Activated CD4-positive, alpha-beta T cell treated with anti-CD3 and anti-CD28 coated beads, Interleukin-2, amount 10 ng/mL, durations not matched to agents 7 days and 5 days (primary cell): Measurements from ENCODE around the gene AP1M2. TPM values are rescaled to one million over a fixed set of nuclear protein-coding genes. Genes with fewer than 3 reads are reported as not detected.
A peak's percentile ranks its signal among the peaks of the same experiment; 100 is the strongest.
"Not testable (repeated sequence)": the region's sequence is repeated elsewhere in the genome, so short reads cannot be mapped to it uniquely, and the experiment has no call there.

ENCODE experiments used
- CTCF ChIA-PET: fragments of 350-600 bp; sonication (Branson Sonifier 250); formaldehyde crosslinking; loops from one replicate; lab custom pipeline; 2021; ENCODE audit warnings: antibody characterized with exemption; lab: Charles Lee
- POLR2A ChIA-PET: fragments of 350-600 bp; sonication (Branson Sonifier 250); formaldehyde crosslinking; loops from one replicate; lab custom pipeline; 2021; ENCODE audit warnings: antibody characterized with exemption; lab: Charles Lee
- DNase-seq: peaks from one replicate; pipeline ENCODE4 v3.0.0-alpha.2; 2020
- H3K27ac Mint-ChIP-seq: one replicate; pipeline ENCODE4 v1.8.0; 2021; ENCODE audit warnings: mild to moderate bottlenecking, moderate library complexity, mixed read lengths
- H3K27me3 Mint-ChIP-seq: one replicate; pipeline ENCODE4 v1.8.0; 2021; ENCODE audit warnings: mixed read lengths
- H3K36me3 Mint-ChIP-seq: one replicate; pipeline ENCODE4 v1.8.0; 2021; ENCODE audit warnings: low read depth, mixed read lengths
- H3K4me1 Mint-ChIP-seq: one replicate; pipeline ENCODE4 v1.8.0; 2021; ENCODE audit warnings: mixed read lengths
- H3K4me3 Mint-ChIP-seq: one replicate; pipeline ENCODE4 v1.8.0; 2021; ENCODE audit warnings: mild to moderate bottlenecking, moderate library complexity, mixed read lengths
- H3K9me3 Mint-ChIP-seq: one replicate; pipeline ENCODE4 v1.8.0; 2021; ENCODE audit warnings: mixed read lengths
- total RNA-seq, 2 experiments: library from RNA; stranded (reverse); gene quantifications; one replicate each; pipeline ENCODE4 v1.2.3, GENCODE V29; 2021

The AP1M2 gene
- total RNA-seq, 2 experiments from 2014 or later: not detected

GRCh38 chr19:10593820-10594637 lies 6.9 kb upstream of the AP1M2 start:
- Mint-ChIP-seq H3K4me1 (peaks cover 24% of the 10 kb centered on the region), H3K4me3 (no peak overlapping the region), H3K9me3 (no peaks in the 10 kb centered on the region), H3K27ac (peak overlapping the region; percentile 76), H3K27me3 (no peaks in the 10 kb centered on the region), H3K36me3 (no peaks in the 10 kb centered on the region)
- DNase-seq: no peak
- POLR2A ChIA-PET: no interaction called here
- CTCF ChIA-PET: interaction anchor here (1.1 to 4.0 kb wide), 2 partner anchors 13 to 106 kb away, joined by 3 to 21 read pairs; no protein-coding TSS in a partner anchor

- POLR2A ChIA-PET: no interaction called here
Observed at GRCh38 chr19:10593148-10593547, 6.0 kb upstream of the AP1M2 start.

GRCh38 chr19:10587839-10588150 lies 683 bp upstream of the AP1M2 start:
- ChIA-PET CTCF (interaction anchor here (0.5 kb wide), 1 partner anchor 30 kb away, joined by 3 read pairs; no protein-coding TSS in a partner anchor), POLR2A (no interaction called here)
- no peak overlapping the region for H3K4me3 Mint-ChIP-seq
- no peak for DNase-seq
- no peak overlapping the region for H3K27ac Mint-ChIP-seq
- H3K36me3 Mint-ChIP-seq: no peaks in the 10 kb centered on the region
- H3K4me1 Mint-ChIP-seq: peaks cover 29% of the 10 kb centered on the region
- peaks cover 7% of the 10 kb centered on the region for H3K27me3 Mint-ChIP-seq
- H3K9me3 Mint-ChIP-seq: no peaks in the 10 kb centered on the region

More at GRCh38 chr19:10593148-10593547, 6.0 kb upstream of the AP1M2 start:
- no peak for DNase-seq
- H3K27me3 Mint-ChIP-seq: no peaks in the 10 kb centered on the region
- CTCF ChIA-PET: interaction anchor here (1.1 to 4.1 kb wide), 3 partner anchors 13 to 107 kb away, joined by 3 to 23 read pairs (median 6); no protein-coding TSS in a partner anchor
- no peaks in the 10 kb centered on the region for H3K9me3 Mint-ChIP-seq
- no peak overlapping the region for H3K27ac Mint-ChIP-seq
- no peak overlapping the region for H3K4me3 Mint-ChIP-seq
- H3K4me1 Mint-ChIP-seq: peaks cover 24% of the 10 kb centered on the region
- H3K36me3 Mint-ChIP-seq: no peaks in the 10 kb centered on the region

GRCh38 chr19:10586396-10586795 lies 716 bp downstream of the AP1M2 start:
- Mint-ChIP-seq H3K4me3 (no peak overlapping the region), H3K4me1 (peaks cover 29% of the 10 kb centered on the region), H3K36me3 (no peaks in the 10 kb centered on the region), H3K9me3 (no peaks in the 10 kb centered on the region), H3K27me3 (peaks cover 7% of the 10 kb centered on the region), H3K27ac (no peak overlapping the region)
- CTCF ChIA-PET: interaction anchor here (1.0 kb wide), 1 partner anchor 58 kb away, joined by 5 read pairs; no protein-coding TSS in a partner anchor
- no peak for DNase-seq
- POLR2A ChIA-PET: no interaction called here

GRCh38 chr19:10583036-10583776 lies 3.9 kb downstream of the AP1M2 start:
- ChIA-PET POLR2A (no interaction called here), CTCF (interaction anchor here (1.0 to 5.0 kb wide), 5 partner anchors 30 to 116 kb away, joined by 3 to 100 read pairs (median 10); partner anchors contain the start of gene QTRT1)
- DNase-seq: no peak
- H3K27me3 Mint-ChIP-seq: peaks cover 7% of the 10 kb centered on the region
- no peaks in the 10 kb centered on the region for H3K36me3 Mint-ChIP-seq
- peaks cover 35% of the 10 kb centered on the region for H3K4me1 Mint-ChIP-seq
- no peak overlapping the region for H3K27ac Mint-ChIP-seq
- H3K9me3 Mint-ChIP-seq: no peaks in the 10 kb centered on the region
- no peak overlapping the region for H3K4me3 Mint-ChIP-seq

DNA sequence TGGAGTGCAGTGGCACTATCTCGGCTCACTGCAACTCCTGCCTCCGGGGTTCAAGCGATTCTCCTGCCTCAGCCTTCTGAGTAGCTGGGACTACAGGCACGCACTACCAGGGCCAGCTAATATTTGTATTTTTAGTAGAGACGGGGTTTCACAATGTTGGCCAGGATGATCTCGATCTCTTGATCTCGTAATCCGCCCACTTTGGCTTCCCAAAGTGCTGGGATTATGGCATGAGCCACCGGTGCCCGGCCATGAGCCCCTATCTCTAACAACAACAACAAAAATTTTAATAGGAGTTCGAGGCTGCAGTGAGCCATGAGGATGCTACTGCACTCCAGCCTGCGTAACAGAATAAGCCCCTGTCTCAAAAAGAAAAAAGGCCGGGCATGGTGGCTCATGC lies 5.0 kb downstream of the AP1M2 start:
- no peak overlapping the region for H3K4me3 Mint-ChIP-seq
- ChIA-PET POLR2A (interaction anchor here (0.6 kb wide), 1 partner anchor 45 kb away, joined by 3 read pairs; no protein-coding TSS in a partner anchor), CTCF (interaction anchor here (0.6 to 5.0 kb wide), 27 partner anchors 9 to 689 kb away, joined by 3 to 100 read pairs (median 8); partner anchors contain the start of genes CDKN2D, DNM2 and QTRT1)
- no peaks in the 10 kb centered on the region for H3K9me3 Mint-ChIP-seq
- H3K36me3 Mint-ChIP-seq: no peaks in the 10 kb centered on the region
- no peaks in the 10 kb centered on the region for H3K27me3 Mint-ChIP-seq
- H3K27ac Mint-ChIP-seq: no peak overlapping the region
- H3K4me1 Mint-ChIP-seq: peaks cover 30% of the 10 kb centered on the region
- no peak for DNase-seq

DNA sequence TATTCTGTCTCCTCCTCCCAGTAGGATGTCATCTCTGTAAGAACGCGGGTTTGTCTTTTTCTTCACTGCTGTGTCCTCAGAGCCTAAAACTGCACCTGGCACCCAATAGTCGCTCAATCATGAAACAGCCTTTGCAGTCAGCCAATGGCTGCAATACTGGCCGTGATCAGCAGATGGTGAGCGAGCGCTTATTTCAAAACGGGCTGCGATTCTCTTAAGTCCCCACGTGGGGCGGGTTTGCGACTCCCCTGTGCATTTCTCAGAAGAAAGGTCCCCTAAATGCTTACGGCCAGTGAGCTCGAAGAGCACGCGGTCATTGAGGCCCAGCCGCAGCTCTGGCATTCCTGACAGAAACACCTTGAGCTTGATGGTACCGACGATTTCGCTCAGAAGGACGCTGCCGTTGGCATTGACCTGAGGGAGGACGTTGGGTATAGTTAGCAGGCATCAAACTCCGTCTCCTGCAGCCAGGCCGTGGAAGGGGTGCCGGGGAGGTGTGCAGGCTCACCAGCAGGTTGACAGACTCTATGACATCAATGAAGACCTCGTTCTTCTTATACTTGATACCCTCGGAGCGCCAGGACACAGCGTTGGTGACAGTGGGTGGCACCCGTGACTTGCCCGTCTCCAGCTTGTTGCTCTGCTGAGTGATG lies 6.0 kb downstream of the AP1M2 start:
- no peaks in the 10 kb centered on the region for H3K36me3 Mint-ChIP-seq
- H3K4me1 Mint-ChIP-seq: peaks cover 26% of the 10 kb centered on the region
- no peak overlapping the region for H3K4me3 Mint-ChIP-seq
- POLR2A ChIA-PET: interaction anchor here (0.6 kb wide), 1 partner anchor 46 kb away, joined by 3 read pairs; no protein-coding TSS in a partner anchor
- DNase-seq: peak; percentile 93
- H3K27me3 Mint-ChIP-seq: no peaks in the 10 kb centered on the region
- no peaks in the 10 kb centered on the region for H3K9me3 Mint-ChIP-seq
- no peak overlapping the region for H3K27ac Mint-ChIP-seq
- CTCF ChIA-PET: interaction anchor here (0.6 to 5.0 kb wide), 42 partner anchors 8 to 690 kb away, joined by 3 to 100 read pairs (median 5); partner anchors contain the start of genes CDKN2D, DNM2, QTRT1 and TMED1

DNA sequence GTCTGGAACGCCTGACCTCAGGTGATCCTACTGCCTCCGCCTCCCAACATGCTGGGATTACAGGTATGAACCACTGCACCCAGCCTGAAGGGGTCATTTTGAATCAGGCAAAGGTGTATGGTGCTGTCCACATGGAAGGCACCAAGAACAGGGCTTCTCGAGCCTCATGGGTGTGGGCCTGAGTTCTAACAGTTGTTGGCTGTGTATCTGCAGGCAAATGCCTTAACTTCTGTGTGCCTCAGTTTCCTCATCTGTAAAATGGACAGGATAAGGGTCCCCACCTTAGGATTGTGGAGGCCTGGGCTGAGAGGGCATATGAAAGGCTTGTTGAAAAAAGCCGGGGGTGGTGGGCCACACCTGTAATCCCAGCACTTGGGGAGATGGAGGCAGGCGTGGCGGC lies 9.2 kb downstream of the AP1M2 start:
- POLR2A ChIA-PET: no interaction called here
- CTCF ChIA-PET: no interaction called here
- Mint-ChIP-seq H3K4me1 (peaks cover 18% of the 10 kb centered on the region), H3K36me3 (no peaks in the 10 kb centered on the region), H3K4me3 (no peak overlapping the region), H3K9me3 (no peaks in the 10 kb centered on the region), H3K27me3 (no peaks in the 10 kb centered on the region), H3K27ac (no peak overlapping the region)
- no peak for DNase-seq

DNA sequence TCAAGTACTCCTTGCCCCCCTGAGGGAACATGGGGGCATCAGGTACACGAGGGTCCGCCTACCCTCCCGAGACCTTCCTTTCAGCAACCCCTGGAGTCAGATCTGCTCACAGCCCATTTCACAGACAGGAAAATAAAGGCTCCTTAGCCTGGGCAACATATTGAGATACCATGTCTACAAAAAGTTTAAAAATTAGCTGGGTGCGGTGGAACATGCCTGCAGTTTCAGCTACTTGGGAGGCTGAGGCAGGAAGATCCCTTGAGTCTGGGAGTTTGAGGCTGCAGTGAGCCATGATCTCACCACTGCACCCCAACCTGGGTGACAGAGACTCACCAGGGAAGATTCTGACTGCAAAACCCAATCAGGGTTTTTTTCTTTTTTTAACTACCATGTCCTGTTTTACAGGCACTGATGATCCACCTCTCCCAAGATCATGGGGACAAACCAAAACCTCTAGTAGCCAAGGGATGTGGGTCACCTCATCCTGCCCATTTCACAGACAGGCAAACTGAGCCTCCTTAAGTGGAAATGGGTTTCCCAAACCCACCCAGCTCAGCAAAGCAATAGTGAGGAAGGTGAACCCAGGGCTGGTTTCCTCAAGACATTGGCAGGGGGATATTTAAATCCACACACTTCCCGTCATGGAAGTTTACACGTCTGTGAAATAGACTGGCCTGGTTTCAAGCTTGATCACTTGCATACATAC lies 11.9 kb downstream of the AP1M2 start:
- Mint-ChIP-seq H3K36me3 (no peaks in the 10 kb centered on the region), H3K9me3 (no peaks in the 10 kb centered on the region), H3K27me3 (no peaks in the 10 kb centered on the region), H3K4me3 (no peak overlapping the region), H3K4me1 (peaks cover 24% of the 10 kb centered on the region), H3K27ac (no peak overlapping the region)
- DNase-seq: no peak
- ChIA-PET CTCF (interaction anchor here (0.6 to 1.1 kb wide), 4 partner anchors 21 to 573 kb away, joined by 3 to 4 read pairs (median 4); no protein-coding TSS in a partner anchor), POLR2A (no interaction called here)

DNA sequence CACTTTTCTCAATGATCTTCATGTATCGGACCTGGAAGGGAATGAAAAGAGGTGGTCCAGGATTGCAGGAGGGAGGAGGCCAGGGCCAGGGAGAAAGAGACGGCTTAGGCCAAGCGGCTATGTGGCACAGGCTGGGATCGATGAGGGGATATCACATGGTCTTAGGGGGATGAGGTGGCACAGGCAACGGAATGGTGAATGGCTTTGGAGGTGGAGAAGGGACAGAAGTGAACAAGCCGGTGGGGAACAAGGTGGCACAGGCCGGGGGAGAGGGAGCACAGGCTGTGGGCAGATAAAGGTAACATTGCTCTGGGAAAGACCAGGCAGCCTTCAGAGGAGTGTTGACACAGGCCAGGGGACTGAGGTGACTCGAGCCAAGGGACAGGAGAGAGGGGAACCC lies 12.7 kb downstream of the AP1M2 start:
- H3K4me3 Mint-ChIP-seq: no peak overlapping the region
- CTCF ChIA-PET: interaction anchor here (1.1 to 1.5 kb wide), 2 partner anchors 70 to 128 kb away, joined by 3 to 4 read pairs; no protein-coding TSS in a partner anchor

DNA sequence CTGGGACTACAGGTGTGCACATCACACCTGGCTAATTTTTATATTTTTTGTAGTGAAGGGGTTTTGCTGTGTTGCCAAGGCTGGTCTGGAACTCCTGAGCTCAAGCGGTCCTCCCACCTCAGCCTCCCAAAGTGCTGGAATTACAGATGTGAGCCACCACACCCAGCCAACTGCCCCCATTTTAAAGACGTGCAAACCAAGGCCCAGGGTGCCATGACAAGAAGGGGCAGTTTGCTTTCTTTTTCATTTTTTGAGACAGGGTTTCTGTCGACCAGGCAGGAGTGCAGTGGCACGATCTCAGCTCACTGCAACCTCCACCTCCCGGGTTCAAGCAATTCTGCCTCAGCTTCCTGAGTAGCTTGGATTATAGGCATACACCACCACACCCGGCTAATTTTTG lies 13.3 kb downstream of the AP1M2 start:
- H3K4me3 Mint-ChIP-seq, H3K27me3 Mint-ChIP-seq, H3K36me3 Mint-ChIP-seq, DNase-seq, H3K9me3 Mint-ChIP-seq, H3K27ac Mint-ChIP-seq, POLR2A ChIA-PET: not testable (repeated sequence)
- CTCF ChIA-PET: interaction anchor here (0.9 to 1.6 kb wide), 6 partner anchors 11 to 128 kb away, joined by 3 to 4 read pairs (median 3); no protein-coding TSS in a partner anchor
- H3K4me1 Mint-ChIP-seq: peaks cover 34% of the 10 kb centered on the region

More for the DNA sequence above, 12.7 kb downstream of the AP1M2 start:
- no peak for DNase-seq
- Mint-ChIP-seq H3K27ac (no peak overlapping the region), H3K36me3 (no peaks in the 10 kb centered on the region), H3K9me3 (no peaks in the 10 kb centered on the region), H3K4me1 (peaks cover 31% of the 10 kb centered on the region), H3K27me3 (no peaks in the 10 kb centered on the region)
- POLR2A ChIA-PET: no interaction called here
